Gastroesophageal sphincter (tissue), 4 donors: Measurements from ENCODE around the gene SLC9A5. TPM values are rescaled to one million over a fixed set of nuclear protein-coding genes. Genes with fewer than 3 reads are reported as not detected.

Experiments
- ATAC-seq: fragments of 150-250 bp; one replicate; pipeline ENCODE4 v1.9.1; 2016; ENCODE audit warnings: mild to moderate bottlenecking, moderate library complexity
- H3K27ac ChIP-seq, 4 donors: fragments of 200-600 bp; sonication (generic) in 3 of 4; 1 replicate in 3 of 4; 2 replicates in 1 of 4; pipeline ENCODE4 v1.5.1; 2016 to 2019
- H3K27me3 ChIP-seq: fragments of 200-600 bp; sonication (generic); one replicate; pipeline ENCODE4 v1.5.1; 2019
- H3K36me3 ChIP-seq, 2 donors: fragments of 200-600 bp; sonication (generic); one replicate each; pipeline ENCODE4 v1.5.1; 2019; ENCODE audit warnings: control low read depth in 1 of 2
- H3K4me1 ChIP-seq, 3 donors: fragments of 200-600 bp; sonication (generic); 1 replicate in 2 of 3; 2 replicates in 1 of 3; pipeline ENCODE4 v1.5.1; 2016 to 2019; ENCODE audit warnings: control low read depth in 2 of 3
- H3K4me3 ChIP-seq, 2 donors: fragments of 200-600 bp; sonication (generic); one replicate each; pipeline ENCODE4 v1.5.1; 2019; ENCODE audit warnings: mild to moderate bottlenecking in 1 of 2, moderate library complexity in 1 of 2
- H3K9me3 ChIP-seq, 3 donors: fragments of 200-600 bp; sonication (generic); one replicate each; pipeline ENCODE4 v1.5.1; 2017 to 2019; ENCODE audit warnings: control low read depth in 2 of 3
- CTCF ChIP-seq, 4 experiments: fragments of 200-600 bp in 2 of 4; fragments of 450-650 bp in 2 of 4; sonication (generic) in 1 of 4; IDR thresholded peaks; one replicate each; pipeline ENCODE4 v1.5.1; 2017 to 2019; ENCODE audit warnings: antibody characterized with exemption in 4 of 4, mild to moderate bottlenecking in 2 of 4, moderate library complexity in 2 of 4
- EP300 ChIP-seq: sonication (generic); formaldehyde crosslinking; IDR thresholded peaks from one replicate; pipeline ENCODE4 v1.6.1; 2017; ENCODE audit warnings: antibody characterized with exemption, mild to moderate bottlenecking
- POLR2A ChIP-seq, 2 donors: fragments of 450-650 bp; IDR thresholded peaks; one replicate each; pipeline ENCODE4 v1.6.1; 2017; ENCODE audit warnings: antibody characterized with exemption in 2 of 2, mild to moderate bottlenecking in 2 of 2, moderate library complexity in 1 of 2
- POLR2AphosphoS5 ChIP-seq: sonication (generic); formaldehyde crosslinking; IDR thresholded peaks from one replicate; pipeline ENCODE4 v1.6.1; 2017; ENCODE audit warnings: antibody characterized with exemption
- WGBS, 2 donors: methylation state at CpG; one replicate each; pipeline ENCODE4 v1.1.5; 2018; ENCODE audit warnings: low coverage in 1 of 2; 5-methylcytosine and 5-hydroxymethylcytosine counted together
- total RNA-seq, 4 donors: library from RNA; depleted of rRNA; stranded (reverse); fragments of >200 nt; gene quantifications; one replicate each; pipeline ENCODE4 v1.1.0, GENCODE V29; 2016

SLC9A5 gene
- total RNA-seq, 4 donors from 2014 or later = 0.13 to 0.93 (median 0.21) TPM

- Histone ChIP-seq H3K27me3 (no peaks in the 10 kb centered on the region), H3K4me3 (no peak overlapping the region), H3K27ac (peak overlapping the region in 3 of 4 donors; percentile 30 to 67 (median 60)), H3K36me3 (peaks cover 0 to 36% of the 10 kb centered on the region in 2 donors), H3K9me3 (no peaks in the 10 kb centered on the region), H3K4me1 (peaks cover 0 to 60% (median 29%) of the 10 kb centered on the region in 3 donors)
- ATAC-seq = no peak
- TF ChIP-seq EP300 = no peak
- no peak for TF ChIP-seq CTCF (IDR thresholded peaks at IDR 0.05)
- TF ChIP-seq POLR2AphosphoS5 = no peak
- 51 to 53% methylated on average over 4 to 5 of the region's 10 CpGs for WGBS, 2 donors
Measured at GRCh38 chr16:67241008-67241900, 7.5 kb upstream of the SLC9A5 start.

- H3K36me3 ChIP-seq = peaks cover 0 to 27% of the 10 kb centered on the region in 2 donors
- peak overlapping the region in 3 of 4 donors; percentile 19 to 67 (median 30) for H3K27ac ChIP-seq
- no peak overlapping the region for H3K4me3 ChIP-seq
- 71 to 80% methylated on average over 1 to 3 of the region's 4 CpGs for WGBS, 2 donors
- TF ChIP-seq CTCF (IDR thresholded peaks at IDR 0.05) = no peak
- no peak for TF ChIP-seq EP300
- TF ChIP-seq POLR2A (IDR thresholded peaks at IDR 0.05) = no peak
- no peak for TF ChIP-seq POLR2AphosphoS5
- peaks cover 0 to 69% (median 29%) of the 10 kb centered on the region in 3 donors for H3K4me1 ChIP-seq
- no peaks in the 10 kb centered on the region for H3K27me3 ChIP-seq
- H3K9me3 ChIP-seq = no peaks in the 10 kb centered on the region
- ATAC-seq = no peak
Measured at GRCh38 chr16:67242138-67242730, 6.5 kb upstream of the SLC9A5 start.

DNA sequence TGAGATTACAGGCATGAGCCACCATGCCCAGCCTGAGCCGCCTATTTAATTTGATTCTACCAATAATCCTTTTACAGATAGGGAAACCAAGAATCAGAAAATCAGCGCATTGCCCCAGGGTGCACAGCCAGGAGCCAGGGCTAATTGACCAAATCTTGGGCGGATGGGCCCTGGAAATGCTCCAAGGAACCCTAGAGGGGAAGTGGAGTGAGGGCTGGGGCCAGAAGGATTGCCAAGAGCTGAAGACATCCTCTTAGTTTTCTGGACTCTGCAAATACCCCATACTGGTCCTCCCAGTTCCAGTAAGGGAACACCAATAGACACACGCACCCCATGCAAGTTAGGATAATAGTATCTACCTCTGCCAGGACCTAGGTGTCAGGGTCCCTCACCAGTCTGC is 5.3 kb upstream of the SLC9A5 start:
- 92% methylated on average over 2 of the region's 4 CpGs; no CpG with 5 or more reads in 1 of the 2 donors for WGBS, 2 donors
- Histone ChIP-seq H3K27me3 (peaks cover 5% of the 10 kb centered on the region), H3K36me3 (peaks cover 0 to 14% of the 10 kb centered on the region in 2 donors), H3K9me3 (no peaks in the 10 kb centered on the region), H3K4me3 (no peak overlapping the region), H3K4me1 (peaks cover 0 to 79% (median 38%) of the 10 kb centered on the region in 3 donors), H3K27ac (peak overlapping the region in 3 of 4 donors; percentile 83 to 87 (median 86))
- no peak for ATAC-seq
- TF ChIP-seq POLR2AphosphoS5 = no peak
- no peak for TF ChIP-seq CTCF (IDR thresholded peaks at IDR 0.05)
- TF ChIP-seq EP300 = no peak
- TF ChIP-seq POLR2A (IDR thresholded peaks at IDR 0.05) = no peak

- Histone ChIP-seq H3K27ac (peak overlapping the region in 3 of 4 donors; percentile 83 to 87 (median 86)), H3K36me3 (peaks cover 0 to 3% of the 10 kb centered on the region in 2 donors), H3K4me1 (peaks cover 0 to 90% (median 45%) of the 10 kb centered on the region in 3 donors), H3K4me3 (no peak overlapping the region), H3K9me3 (no peaks in the 10 kb centered on the region), H3K27me3 (peaks cover 16% of the 10 kb centered on the region)
- WGBS, 2 donors = 10 to 31% methylated on average over 2 of the region's 5 CpGs
- ATAC-seq = peak; percentile 6
- TF ChIP-seq CTCF (IDR thresholded peaks at IDR 0.05) = no peak
- no peak for TF ChIP-seq POLR2A (IDR thresholded peaks at IDR 0.05)
- TF ChIP-seq POLR2AphosphoS5 = no peak
- no peak for TF ChIP-seq EP300
Measured at GRCh38 chr16:67244387-67245185, 4.2 kb upstream of the SLC9A5 start.
